Neural cell (in vitro differentiated cells): ENCODE measurements around the gene RAET1E. TPM values are rescaled to one million over a fixed set of nuclear protein-coding genes. Genes with fewer than 3 reads are reported as not detected.

ENCODE experiments used
- H2AFZ ChIP-seq: fragments of 200-600, 300-800 bp; sonication (generic), shearing (Covaris generic); 2 replicates; pipeline ENCODE4 v1.6.0; 2014; ENCODE audit warnings: low read depth, mild to moderate bottlenecking, antibody characterized with exemption, low read length, moderate library complexity
- H3F3A ChIP-seq: fragments of 200-600 bp; shearing (Covaris generic); 2 replicates; pipeline ENCODE4 v1.6.1; 2016; ENCODE audit warnings: mild to moderate bottlenecking, moderate library complexity, mixed read lengths, antibody characterized with exemption, low read length; ENCODE audit not compliant: insufficient read depth, poor library complexity, severe bottlenecking
- H3K27ac ChIP-seq: fragments of 200-600, 300-800 bp; sonication (generic), shearing (Covaris generic); 2 replicates; pipeline ENCODE4 v1.5.1; 2014; ENCODE audit warnings: mild to moderate bottlenecking, low read length, moderate library complexity
- H3K27me3 ChIP-seq: fragments of 300-800, 200-600 bp; sonication (generic), shearing (Covaris generic); 2 replicates; pipeline ENCODE4 v1.6.0; 2014; ENCODE audit warnings: mild to moderate bottlenecking, low read depth, low read length, moderate library complexity; ENCODE audit not compliant: insufficient read depth
- H3K36me3 ChIP-seq: fragments of 300-800, 200-600 bp; sonication (generic), shearing (Covaris generic); 2 replicates; pipeline ENCODE4 v1.5.1; 2014; ENCODE audit warnings: mild to moderate bottlenecking, antibody characterized with exemption, low read length, moderate library complexity; ENCODE audit not compliant: insufficient read depth
- H3K4me2 ChIP-seq: fragments of 300-800, 200-600 bp; sonication (generic), shearing (Covaris generic); 2 replicates; pipeline ENCODE4 v1.6.0; 2014; ENCODE audit warnings: mild to moderate bottlenecking, low read length
- H3K4me3 ChIP-seq: fragments of 300-800, 200-600 bp; sonication (generic), shearing (Covaris generic); 2 replicates; pipeline ENCODE4 v1.5.1; 2014; ENCODE audit warnings: mild to moderate bottlenecking, low read length, moderate library complexity
- H3K79me2 ChIP-seq: fragments of 200-600 bp; shearing (Covaris generic); replicated peaks from 2 replicates; pipeline ENCODE4 v1.6.0; 2014; ENCODE audit warnings: mild to moderate bottlenecking, low read length, moderate library complexity; ENCODE audit not compliant: insufficient read depth
- H3K9ac ChIP-seq: fragments of 300-800, 200-600 bp; sonication (generic), shearing (Covaris generic); 2 replicates; pipeline ENCODE4 v1.6.1; 2016; ENCODE audit warnings: mild to moderate bottlenecking, low read length, mixed read lengths
- H3K9me2 ChIP-seq: fragments of 200-600 bp; shearing (Covaris generic); 2 replicates; pipeline ENCODE4 v1.6.1; 2016; ENCODE audit warnings: mild to moderate bottlenecking, low read length, mixed read lengths; ENCODE audit not compliant: insufficient read depth
- H3K9me3 ChIP-seq: fragments of 200-600, 300-800 bp; sonication (generic), shearing (Covaris generic); 2 replicates; pipeline ENCODE4 v1.6.1; 2016; ENCODE audit warnings: mild to moderate bottlenecking, mixed run types, low read length, moderate library complexity, mixed read lengths
- H4K20me1 ChIP-seq: fragments of 200-600 bp; shearing (Covaris generic); 2 replicates; pipeline ENCODE4 v1.6.1; 2016; ENCODE audit warnings: mild to moderate bottlenecking, mixed run types; ENCODE audit not compliant: insufficient read depth
- CTCF ChIP-seq: fragments of 450-650 bp; IDR thresholded peaks from 2 replicates; pipeline ENCODE4 v1.5.1; 2014; ENCODE audit warnings: antibody characterized with exemption, mild to moderate bottlenecking, moderate library complexity; ENCODE audit not compliant: poor library complexity, severe bottlenecking
- EP300 ChIP-seq: fragments of 450-650 bp; conservative IDR thresholded peaks from 2 replicates; pipeline ENCODE4 v1.6.1; 2014; ENCODE audit warnings: antibody characterized with exemption, mild to moderate bottlenecking, moderate library complexity; ENCODE audit not compliant: poor library complexity, severe bottlenecking
- EZH2 ChIP-seq: fragments of 200-600, 300-800 bp; shearing (Covaris generic), sonication (generic); IDR thresholded peaks from 2 replicates; pipeline ENCODE4 v1.6.1; 2014; ENCODE audit warnings: antibody characterized with exemption, low read length, borderline replicate concordance, mild to moderate bottlenecking; ENCODE audit not compliant: insufficient read depth, poor library complexity, severe bottlenecking
- MXI1 ChIP-seq: fragments of 450-650 bp; conservative IDR thresholded peaks from 2 replicates; pipeline ENCODE4 v1.6.1; 2014; ENCODE audit warnings: antibody characterized with exemption, mild to moderate bottlenecking; ENCODE audit not compliant: poor library complexity, severe bottlenecking
- POLR2AphosphoS5 ChIP-seq: IDR thresholded peaks from 2 replicates; pipeline ENCODE4 v1.6.1; 2012
- RAD21 ChIP-seq: fragments of 450-650 bp; conservative IDR thresholded peaks from 2 replicates; pipeline ENCODE4 v1.6.1; 2014; ENCODE audit warnings: antibody characterized with exemption, mild to moderate bottlenecking, moderate library complexity
- REST ChIP-seq: IDR thresholded peaks from 2 replicates; pipeline ENCODE4 v1.6.1; 2012; ENCODE audit warnings: borderline replicate concordance
- SMC3 ChIP-seq: fragments of 450-650 bp; conservative IDR thresholded peaks from 2 replicates; pipeline ENCODE4 v1.6.1; 2014; ENCODE audit warnings: antibody characterized with exemption, mild to moderate bottlenecking, moderate library complexity; ENCODE audit not compliant: poor library complexity
- TAF1 ChIP-seq: IDR thresholded peaks from 2 replicates; pipeline ENCODE4 v1.6.1; 2012; ENCODE audit warnings: low read depth
- polyA plus RNA-seq: library from polyadenylated mRNA; depleted of rRNA; stranded (reverse); fragments of >200 nt; gene quantifications from 2 replicates; pipeline ENCODE4 v1.2.3, GENCODE V29; 2014

Gene RAET1E
- polyA plus RNA-seq, 1 donor from 2014 or later = not detected

GRCh38 chr6:149901444-149902140 lies 3.7 kb upstream of the RAET1E start:
- no peaks in the 10 kb centered on the region for H3K36me3 ChIP-seq
- H3K9ac ChIP-seq = no peak overlapping the region
- no peaks in the 10 kb centered on the region for H3K79me2 ChIP-seq
- H3K9me3 ChIP-seq = no peaks in the 10 kb centered on the region
- H3K9me2 ChIP-seq = no peaks in the 10 kb centered on the region
- H3K27ac ChIP-seq = no peak overlapping the region
- no peak overlapping the region for H3K4me3 ChIP-seq
- no peak overlapping the region for H3K4me2 ChIP-seq
- no peak overlapping the region for H2AFZ ChIP-seq
- no peaks in the 10 kb centered on the region for H4K20me1 ChIP-seq
- no peaks in the 10 kb centered on the region for H3K27me3 ChIP-seq
- H3F3A ChIP-seq = no peaks in the 10 kb centered on the region
- TF ChIP-seq EP300 = no peak
- no peak for TF ChIP-seq MXI1
- TF ChIP-seq RAD21 = no peak
- TF ChIP-seq REST = no peak
- no peak for TF ChIP-seq TAF1
- no peak for TF ChIP-seq POLR2AphosphoS5
- TF ChIP-seq CTCF = no peak
- TF ChIP-seq SMC3 = no peak
- no peak for TF ChIP-seq EZH2

GRCh38 chr6:149900620-149901443 lies 2.9 kb upstream of the RAET1E start:
- no peak overlapping the region for H3K9ac ChIP-seq
- H3F3A ChIP-seq = no peaks in the 10 kb centered on the region
- H3K79me2 ChIP-seq = no peaks in the 10 kb centered on the region
- no peaks in the 10 kb centered on the region for H3K9me3 ChIP-seq
- H3K4me2 ChIP-seq = no peak overlapping the region
- H3K36me3 ChIP-seq = no peaks in the 10 kb centered on the region
- H3K27me3 ChIP-seq = no peaks in the 10 kb centered on the region
- no peaks in the 10 kb centered on the region for H4K20me1 ChIP-seq
- H3K27ac ChIP-seq = no peak overlapping the region
- no peak overlapping the region for H3K4me3 ChIP-seq
- no peak for TF ChIP-seq RAD21
- no peak for TF ChIP-seq EP300
- no peak for TF ChIP-seq REST
- TF ChIP-seq MXI1 = no peak
- no peak for TF ChIP-seq CTCF
- no peak for TF ChIP-seq POLR2AphosphoS5
- TF ChIP-seq TAF1 = no peak
- no peak for TF ChIP-seq SMC3
- TF ChIP-seq EZH2 = no peak
- no peak overlapping the region for H2AFZ ChIP-seq
- no peaks in the 10 kb centered on the region for H3K9me2 ChIP-seq
